Measurements from ENCODE around the gene CD33.
A peak's percentile ranks its signal among the peaks of the same experiment; 100 is the strongest.

Gene CD33

DNA sequence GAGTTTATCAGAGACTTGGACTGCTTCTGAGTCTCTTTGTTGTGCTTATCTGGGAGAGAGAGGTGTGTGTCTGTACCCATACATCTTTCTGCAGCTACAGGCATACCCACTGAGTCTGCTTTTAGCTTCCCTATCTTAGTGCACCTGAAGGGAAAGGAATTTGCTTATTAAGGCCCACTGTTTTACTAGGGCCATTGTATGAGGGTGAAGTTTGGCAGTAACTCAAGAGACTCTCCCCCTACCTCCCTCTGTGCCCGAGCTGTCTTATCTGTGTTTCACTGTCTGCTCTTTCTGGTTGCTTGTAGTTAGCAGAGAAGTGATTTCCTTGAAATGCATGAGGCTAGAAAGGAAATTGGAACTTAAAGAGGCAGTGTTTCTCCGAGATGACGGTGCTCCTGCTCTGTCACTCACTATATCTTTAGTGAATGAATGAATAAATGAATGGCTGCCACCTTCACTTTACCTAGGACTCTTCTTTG lies 678 bp upstream of the CD33 start:
- H3K9me3 ChIP-seq (ENCODE audit: control extremely low read depth in 1 of 5, control insufficient read depth in 4 of 5, insufficient read depth in 2 of 5, low read depth in 1 of 5, low read length in 4 of 5) = no peaks in the 10 kb centered on the region
- POLR2A ChIA-PET = no interaction called here
- CTCF ChIA-PET = interaction anchor here (0.6 to 1.9 kb wide), 4 partner anchors 13 to 35 kb away, joined by 3 to 7 read pairs (median 4); no protein-coding TSS in a partner anchor
- no peak overlapping the region for H3K4me3 ChIP-seq (ENCODE audit: control insufficient read depth in 1 of 7, extremely low read depth in 1 of 7, insufficient read depth in 4 of 7, low read depth in 2 of 7, low read length in 6 of 7)
- DNase-seq = peak in 1 of 3 donors; percentile 41
- no CpG with 5 or more reads among the region's 3 CpGs for WGBS (ENCODE audit: insufficient coverage)
- peaks cover 15 to 70% (median 45%) of the 10 kb centered on the region in 4 experiments for H3K4me1 ChIP-seq (ENCODE audit: control extremely low read depth in 1 of 4, control insufficient read depth in 4 of 4, insufficient read depth in 4 of 4, low read length in 3 of 4)
- no peaks in the 10 kb centered on the region for H3K27me3 ChIP-seq (replicated peaks in 2 of 5; ENCODE audit: control insufficient read depth in 4 of 5, insufficient read depth in 5 of 5, low read length in 4 of 5)
- no peak overlapping the region for H3K27ac ChIP-seq (ENCODE audit: insufficient read depth in 1 of 2, low read depth in 1 of 2, low read length in 2 of 2, poor library complexity in 1 of 2, severe bottlenecking in 2 of 2)
- H3K36me3 ChIP-seq (ENCODE audit: control insufficient read depth in 4 of 4, insufficient read depth in 4 of 4, low read length in 3 of 4) = peaks cover 0 to 4% (median 0%) of the 10 kb centered on the region in 4 experiments

- peaks cover 15 to 59% (median 44%) of the 10 kb centered on the region in 4 experiments for H3K4me1 ChIP-seq (ENCODE audit: control extremely low read depth in 1 of 4, control insufficient read depth in 4 of 4, insufficient read depth in 4 of 4, low read length in 3 of 4)
- ChIA-PET POLR2A (interaction anchor here (1.8 kb wide), 1 partner anchor 32 kb away, joined by 4 read pairs; no protein-coding TSS in a partner anchor), CTCF (interaction anchor here (1.2 to 2.4 kb wide), 5 partner anchors 13 to 49 kb away, joined by 3 to 13 read pairs (median 4); no protein-coding TSS in a partner anchor)
- H3K27me3 ChIP-seq (replicated peaks in 2 of 5; ENCODE audit: control insufficient read depth in 4 of 5, insufficient read depth in 5 of 5, low read length in 4 of 5) = no peaks in the 10 kb centered on the region
- H3K4me3 ChIP-seq (ENCODE audit: control insufficient read depth in 1 of 7, extremely low read depth in 1 of 7, insufficient read depth in 4 of 7, low read depth in 2 of 7, low read length in 6 of 7) = peak overlapping the region in 6 of 7 experiments; percentile 20 to 79 (median 47)
- WGBS (ENCODE audit: insufficient coverage) = 7% methylated on average over 2 of the region's 3 CpGs
- H3K27ac ChIP-seq (ENCODE audit: insufficient read depth in 1 of 2, low read depth in 1 of 2, low read length in 2 of 2, poor library complexity in 1 of 2, severe bottlenecking in 2 of 2) = peak overlapping the region in 1 of 2 experiments; percentile 51
- DNase-seq = peak in 2 of 3 donors; percentile 28 to 51
- H3K36me3 ChIP-seq (ENCODE audit: control insufficient read depth in 4 of 4, insufficient read depth in 4 of 4, low read length in 3 of 4) = peaks cover 0 to 4% (median 0%) of the 10 kb centered on the region in 4 experiments
- H3K9me3 ChIP-seq (ENCODE audit: control extremely low read depth in 1 of 5, control insufficient read depth in 4 of 5, insufficient read depth in 2 of 5, low read depth in 1 of 5, low read length in 4 of 5) = no peaks in the 10 kb centered on the region
Observed at GRCh38 chr19:51226067-51226466, 1.2 kb downstream of the CD33 start.

DNA sequence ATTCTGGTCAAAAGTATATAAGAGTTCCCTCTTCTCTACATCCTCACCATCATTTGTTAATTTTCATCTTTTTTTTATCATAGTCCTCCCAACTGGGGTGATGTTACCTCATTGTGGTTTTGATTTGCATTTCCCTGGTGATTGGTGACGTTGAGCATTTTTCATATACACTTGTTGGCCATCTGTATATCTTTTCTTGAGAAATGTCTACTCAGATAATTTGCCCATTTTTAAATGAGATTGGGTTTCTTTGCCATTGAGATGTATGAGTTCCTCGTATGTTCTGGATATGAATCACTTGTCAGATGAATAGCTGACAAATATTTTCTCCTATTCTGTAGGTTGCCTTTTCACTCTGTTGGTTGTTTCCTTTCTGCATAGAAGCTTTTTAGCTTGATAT lies 2.4 kb downstream of the CD33 start:
- peak in 1 of 3 donors; percentile 53 for DNase-seq
- no peaks in the 10 kb centered on the region for H3K27me3 ChIP-seq (replicated peaks in 2 of 5; ENCODE audit: control insufficient read depth in 4 of 5, insufficient read depth in 5 of 5, low read length in 4 of 5)
- peaks cover 15 to 59% (median 44%) of the 10 kb centered on the region in 4 experiments for H3K4me1 ChIP-seq (ENCODE audit: control extremely low read depth in 1 of 4, control insufficient read depth in 4 of 4, insufficient read depth in 4 of 4, low read length in 3 of 4)
- peaks cover 0 to 16% (median 3%) of the 10 kb centered on the region in 4 experiments for H3K36me3 ChIP-seq (ENCODE audit: control insufficient read depth in 4 of 4, insufficient read depth in 4 of 4, low read length in 3 of 4)
- no CpG with 5 or more reads among the region's 2 CpGs for WGBS (ENCODE audit: insufficient coverage)
- H3K27ac ChIP-seq (ENCODE audit: insufficient read depth in 1 of 2, low read depth in 1 of 2, low read length in 2 of 2, poor library complexity in 1 of 2, severe bottlenecking in 2 of 2) = no peak overlapping the region
- ChIA-PET POLR2A (no interaction called here), CTCF (interaction anchor here (0.9 to 2.4 kb wide), 5 partner anchors 12 to 67 kb away, joined by 3 to 13 read pairs (median 4); no protein-coding TSS in a partner anchor)
- H3K9me3 ChIP-seq (ENCODE audit: control extremely low read depth in 1 of 5, control insufficient read depth in 4 of 5, insufficient read depth in 2 of 5, low read depth in 1 of 5, low read length in 4 of 5) = peaks cover 0 to 6% (median 4%) of the 10 kb centered on the region in 5 experiments
- peak overlapping the region in 2 of 7 experiments; percentile 10 to 79 for H3K4me3 ChIP-seq (ENCODE audit: control insufficient read depth in 1 of 7, extremely low read depth in 1 of 7, insufficient read depth in 4 of 7, low read depth in 2 of 7, low read length in 6 of 7)

DNA sequence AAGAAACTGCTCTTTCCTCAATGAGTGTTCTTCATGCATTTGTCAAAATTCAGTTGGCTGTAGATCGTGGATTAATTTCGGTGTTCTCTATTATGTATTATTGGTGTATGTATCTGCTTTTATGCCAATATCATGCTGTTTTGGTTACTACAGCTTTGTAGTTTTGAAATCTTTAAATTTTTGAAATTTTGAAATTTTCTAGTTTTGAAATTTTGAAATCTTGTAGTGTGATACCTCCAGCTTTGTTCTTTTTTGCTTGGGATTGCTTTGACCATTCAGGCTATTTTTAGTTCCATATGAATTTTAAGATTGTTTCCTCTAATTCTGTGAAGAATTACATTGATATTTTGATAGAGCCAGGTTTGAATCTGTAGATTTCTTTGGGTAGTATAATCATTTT lies 3.1 kb downstream of the CD33 start:
- H3K9me3 ChIP-seq (ENCODE audit: control extremely low read depth in 1 of 5, control insufficient read depth in 4 of 5, insufficient read depth in 2 of 5, low read depth in 1 of 5, low read length in 4 of 5) = peaks cover 0 to 7% (median 4%) of the 10 kb centered on the region in 5 experiments
- ChIA-PET POLR2A (no interaction called here), CTCF (interaction anchor here (0.9 to 1.7 kb wide), 4 partner anchors 16 to 68 kb away, joined by 3 to 4 read pairs (median 4); no protein-coding TSS in a partner anchor)
- peaks cover 15 to 59% (median 44%) of the 10 kb centered on the region in 4 experiments for H3K4me1 ChIP-seq (ENCODE audit: control extremely low read depth in 1 of 4, control insufficient read depth in 4 of 4, insufficient read depth in 4 of 4, low read length in 3 of 4)
- DNase-seq = no peak
- peak overlapping the region in 1 of 7 experiments; percentile 79 for H3K4me3 ChIP-seq (ENCODE audit: control insufficient read depth in 1 of 7, extremely low read depth in 1 of 7, insufficient read depth in 4 of 7, low read depth in 2 of 7, low read length in 6 of 7)
- WGBS (ENCODE audit: insufficient coverage) = no CpG with 5 or more reads among the region's 2 CpGs
- no peaks in the 10 kb centered on the region for H3K27me3 ChIP-seq (replicated peaks in 2 of 5; ENCODE audit: control insufficient read depth in 4 of 5, insufficient read depth in 5 of 5, low read length in 4 of 5)
- peaks cover 2 to 22% (median 3%) of the 10 kb centered on the region in 4 experiments for H3K36me3 ChIP-seq (ENCODE audit: control insufficient read depth in 4 of 4, insufficient read depth in 4 of 4, low read length in 3 of 4)
- H3K27ac ChIP-seq (ENCODE audit: insufficient read depth in 1 of 2, low read depth in 1 of 2, low read length in 2 of 2, poor library complexity in 1 of 2, severe bottlenecking in 2 of 2) = no peak overlapping the region

GRCh38 chr19:51240866-51241265 lies 16.0 kb downstream of the CD33 start:
- CTCF ChIA-PET = interaction anchor here (3.1 kb wide), 1 partner anchor 15 kb away, joined by 13 read pairs; the partner anchor contains the start of gene CD33
- Histone ChIP-seq H3K36me3 (ENCODE audit: control insufficient read depth in 4 of 4, insufficient read depth in 4 of 4, low read length in 3 of 4) (peaks cover 0 to 70% (median 6%) of the 10 kb centered on the region in 4 experiments), H3K9me3 (ENCODE audit: control extremely low read depth in 1 of 5, control insufficient read depth in 4 of 5, insufficient read depth in 2 of 5, low read depth in 1 of 5, low read length in 4 of 5) (peaks cover 0 to 2% (median 0%) of the 10 kb centered on the region in 5 experiments), H3K4me3 (ENCODE audit: control insufficient read depth in 1 of 7, extremely low read depth in 1 of 7, insufficient read depth in 4 of 7, low read depth in 2 of 7, low read length in 6 of 7) (no peak overlapping the region), H3K4me1 (ENCODE audit: control extremely low read depth in 1 of 4, control insufficient read depth in 4 of 4, insufficient read depth in 4 of 4, low read length in 3 of 4) (peaks cover 8 to 46% (median 41%) of the 10 kb centered on the region in 4 experiments), H3K27me3 (replicated peaks in 2 of 5; ENCODE audit: control insufficient read depth in 4 of 5, insufficient read depth in 5 of 5, low read length in 4 of 5) (no peaks in the 10 kb centered on the region), H3K27ac (ENCODE audit: insufficient read depth in 1 of 2, low read depth in 1 of 2, low read length in 2 of 2, poor library complexity in 1 of 2, severe bottlenecking in 2 of 2) (no peak overlapping the region)
- WGBS (ENCODE audit: insufficient coverage) = 93% methylated on average over 3 of the region's 7 CpGs
- POLR2A ChIA-PET = no interaction called here
- no peak for DNase-seq

- POLR2A ChIA-PET = no interaction called here
- H3K4me3 ChIP-seq (ENCODE audit: control insufficient read depth in 1 of 7, extremely low read depth in 1 of 7, insufficient read depth in 4 of 7, low read depth in 2 of 7, low read length in 6 of 7) = peak overlapping the region in 2 of 7 experiments; percentile 13 to 38
- peaks cover 0 to 49% (median 0%) of the 10 kb centered on the region in 4 experiments for H3K36me3 ChIP-seq (ENCODE audit: control insufficient read depth in 4 of 4, insufficient read depth in 4 of 4, low read length in 3 of 4)
- DNase-seq = no peak
- no peak overlapping the region for H3K27ac ChIP-seq (ENCODE audit: insufficient read depth in 1 of 2, low read depth in 1 of 2, low read length in 2 of 2, poor library complexity in 1 of 2, severe bottlenecking in 2 of 2)
- no peaks in the 10 kb centered on the region for H3K27me3 ChIP-seq (replicated peaks in 2 of 5; ENCODE audit: control insufficient read depth in 4 of 5, insufficient read depth in 5 of 5, low read length in 4 of 5)
- CTCF ChIA-PET = interaction anchor here (1.5 to 5.7 kb wide), 3 partner anchors 15 to 19 kb away, joined by 3 to 42 read pairs (median 5); partner anchors contain the start of gene CD33
- H3K4me1 ChIP-seq (ENCODE audit: control extremely low read depth in 1 of 4, control insufficient read depth in 4 of 4, insufficient read depth in 4 of 4, low read length in 3 of 4) = peaks cover 9 to 64% (median 60%) of the 10 kb centered on the region in 4 experiments
- H3K9me3 ChIP-seq (ENCODE audit: control extremely low read depth in 1 of 5, control insufficient read depth in 4 of 5, insufficient read depth in 2 of 5, low read depth in 1 of 5, low read length in 4 of 5) = peaks cover 0 to 2% (median 0%) of the 10 kb centered on the region in 5 experiments
- 63% methylated on average over 8 of the region's 8 CpGs for WGBS (ENCODE audit: insufficient coverage)
Observed at GRCh38 chr19:51242881-51243630, 18.2 kb downstream of the CD33 start.
